Amniotic stem cell (primary cell): ENCODE results near the gene SLC20A1.

Experiments used
- DNase-seq: peaks from one replicate; lab custom pipeline; 2025; lab: John Stamatoyannopoulos, UW

The SLC20A1 gene

DNA sequence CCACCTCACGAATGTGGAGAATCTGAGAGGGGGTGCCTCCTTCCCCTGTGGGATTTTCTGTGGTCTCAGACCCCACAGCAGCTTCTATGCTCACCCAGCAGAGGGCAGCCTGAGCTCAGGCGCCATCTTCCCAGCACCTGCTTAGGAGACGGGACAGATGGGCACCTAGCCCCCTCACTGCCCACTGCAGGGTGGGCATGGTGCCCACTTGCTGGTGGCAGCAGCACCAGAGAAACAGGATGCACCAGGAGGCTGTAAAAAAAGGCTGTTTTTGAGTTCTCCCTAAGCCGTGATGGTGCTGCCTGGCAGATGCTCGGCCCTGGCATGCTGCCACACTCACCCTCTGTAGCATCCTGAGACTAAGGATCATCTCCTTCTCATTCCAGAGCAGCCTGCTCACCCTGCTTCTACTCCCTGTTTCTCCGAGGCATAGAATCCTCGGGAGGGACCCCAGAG is 19.1 kb upstream of the SLC20A1 start:
- DNase-seq = peak; percentile 31

DNA sequence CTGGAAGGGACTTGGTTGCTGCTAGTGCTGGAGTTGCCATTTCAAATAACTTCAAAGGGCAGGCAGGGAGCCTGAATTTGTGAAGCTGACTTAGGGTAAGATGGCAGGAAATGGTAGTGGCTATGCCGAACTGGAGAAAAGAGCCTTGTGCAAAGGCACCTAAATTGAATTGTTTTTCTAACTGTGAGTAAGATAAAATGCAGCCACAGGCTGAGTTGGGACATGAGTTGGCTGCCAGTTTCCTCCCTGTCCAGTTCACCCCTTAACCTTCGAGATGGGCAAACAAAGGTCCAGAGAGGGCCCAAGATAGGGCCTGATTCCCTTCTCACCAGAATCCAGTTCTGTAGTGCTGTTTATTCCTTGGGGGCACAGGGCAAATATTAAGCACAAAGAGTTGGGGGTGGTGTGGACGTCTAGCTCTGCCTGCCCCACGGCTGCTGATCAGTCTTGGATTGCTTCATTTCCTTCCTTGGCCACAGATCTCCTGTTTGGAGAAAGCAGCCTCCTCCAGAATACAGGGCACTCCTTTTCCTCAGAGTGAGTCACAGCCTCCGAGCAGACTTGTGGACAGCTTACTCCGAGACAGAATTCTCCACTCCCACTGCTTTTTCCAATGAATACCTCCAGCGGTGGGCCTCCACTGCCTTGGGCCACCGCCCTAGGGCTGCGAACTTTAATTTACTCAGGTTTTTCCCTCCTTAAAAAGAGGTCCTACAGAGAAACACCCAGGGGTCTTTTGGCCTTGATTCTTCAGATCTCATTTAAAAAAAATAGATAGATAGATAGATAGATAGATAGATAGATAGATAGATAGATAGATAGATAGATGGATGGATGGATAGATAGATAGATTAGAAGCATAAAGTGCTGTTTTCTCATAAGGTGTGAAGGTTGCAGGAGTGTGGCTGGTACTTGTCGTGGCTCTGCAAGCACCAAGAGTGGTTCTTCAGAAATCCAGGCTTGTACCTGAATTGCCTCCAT is 18.4 kb upstream of the SLC20A1 start:
- peak; percentile 84 for DNase-seq

DNA sequence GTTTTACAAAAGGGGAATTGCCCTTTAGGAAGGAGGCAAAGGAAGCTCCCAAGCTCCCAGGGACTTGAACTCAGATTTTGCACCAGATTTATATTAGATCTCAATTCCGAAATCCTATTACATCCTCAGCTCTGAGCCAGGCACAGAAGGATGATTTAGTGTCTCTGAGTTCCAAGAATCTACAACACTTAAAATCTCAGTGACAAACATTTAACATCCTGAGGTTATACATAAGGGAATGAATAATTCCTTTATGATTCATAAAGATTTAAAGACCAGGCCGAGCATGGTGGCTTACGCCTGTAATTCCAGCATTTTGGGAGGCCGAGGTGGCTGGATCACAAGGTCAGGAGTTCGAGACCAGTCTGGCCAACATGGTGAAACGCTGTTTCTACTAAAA is 16.5 kb upstream of the SLC20A1 start:
- DNase-seq = no peak

DNA sequence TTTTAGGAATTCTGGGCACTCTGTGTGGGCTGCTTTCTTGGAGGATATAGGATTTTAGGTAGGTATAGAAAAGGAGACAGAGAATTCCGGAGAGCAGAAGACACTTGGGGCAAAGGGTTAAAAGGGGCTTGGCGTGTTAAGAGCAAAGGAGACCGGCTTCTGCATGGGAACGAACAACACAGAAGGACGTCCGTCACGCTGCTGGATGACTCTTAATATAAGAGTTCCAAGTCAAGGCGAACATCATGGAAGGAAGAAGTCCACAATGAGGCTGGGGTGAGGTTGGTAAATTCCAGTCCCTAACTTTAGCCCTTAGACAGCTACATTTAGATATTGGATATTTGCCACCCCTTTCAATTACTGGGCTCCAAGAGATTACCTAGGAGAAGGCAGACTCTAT is 15.9 kb upstream of the SLC20A1 start:
- no peak for DNase-seq

DNA sequence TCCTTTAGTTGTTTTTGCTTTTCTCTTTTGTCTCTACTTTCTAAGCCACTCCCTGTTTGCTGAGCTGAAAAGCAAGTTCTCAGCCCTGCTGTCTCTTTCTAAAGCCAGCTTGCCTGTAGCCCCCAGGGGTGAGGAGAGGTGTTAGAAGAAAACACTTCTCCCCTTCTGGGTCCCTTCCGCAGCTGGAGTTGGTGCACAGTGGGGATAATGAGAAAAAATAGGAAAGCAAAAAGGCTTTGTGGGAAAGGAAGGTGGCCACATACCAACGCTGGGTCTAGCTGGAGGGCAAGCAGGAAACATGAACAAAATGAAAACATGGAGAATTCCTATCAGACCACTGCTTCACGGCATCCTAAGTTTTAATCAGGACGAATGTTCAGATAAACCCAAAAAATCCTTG is 15.5 kb upstream of the SLC20A1 start:
- DNase-seq = no peak

DNA sequence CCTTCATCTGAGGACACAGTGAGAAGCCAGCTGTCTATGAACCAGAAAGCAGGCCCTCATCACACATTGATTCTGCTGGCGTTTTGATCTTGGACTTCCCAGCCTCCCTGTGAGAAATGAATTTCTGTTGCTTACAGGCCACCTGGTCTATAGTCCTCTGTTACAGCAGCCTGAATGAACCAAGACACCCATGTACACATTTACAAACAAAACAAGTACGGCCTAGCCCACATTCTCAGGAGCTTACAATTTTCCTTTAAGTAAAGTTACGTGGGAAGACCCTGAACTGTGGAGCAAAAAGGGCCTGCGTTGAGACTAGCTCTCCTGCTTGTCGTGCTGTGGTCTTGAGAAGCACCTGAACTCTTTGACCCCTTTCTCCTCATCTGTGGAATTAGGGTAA is 12.0 kb upstream of the SLC20A1 start:
- no peak for DNase-seq

DNA sequence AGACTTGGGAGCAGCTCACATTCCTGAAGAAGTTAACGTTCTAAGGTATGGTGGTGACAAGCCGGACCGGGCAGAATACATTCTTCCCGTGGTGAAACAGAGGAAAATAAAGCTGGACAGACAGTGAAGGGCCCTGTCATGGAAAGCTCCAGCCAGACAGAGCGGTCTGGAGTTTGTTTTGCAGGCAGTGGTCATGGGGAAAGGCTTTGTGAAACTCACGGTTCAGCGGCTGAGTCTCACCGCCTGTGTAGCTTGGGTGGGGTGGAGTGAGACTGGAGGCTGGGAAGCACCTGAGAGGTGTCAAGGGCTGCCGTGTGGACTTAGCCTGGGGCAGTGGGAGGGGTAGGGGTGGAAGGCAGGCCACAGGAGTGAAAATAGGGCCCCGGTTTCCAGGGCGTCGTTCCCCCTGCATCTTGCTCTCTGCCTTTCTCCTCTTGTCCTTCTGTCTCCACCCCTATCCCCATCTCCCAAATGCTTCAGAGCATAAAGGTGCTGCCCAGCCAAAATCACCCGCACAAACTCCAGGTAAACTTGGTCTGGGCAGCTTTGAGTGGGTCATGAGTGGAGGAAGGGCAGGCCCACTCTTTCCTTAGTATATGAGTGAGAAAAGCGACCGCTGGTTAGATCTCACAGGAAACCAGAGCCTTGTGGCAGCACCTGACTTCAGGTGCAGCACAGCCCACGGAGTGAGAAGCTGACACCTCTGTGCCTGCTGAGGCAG is 11.4 kb upstream of the SLC20A1 start:
- DNase-seq = no peak

DNA sequence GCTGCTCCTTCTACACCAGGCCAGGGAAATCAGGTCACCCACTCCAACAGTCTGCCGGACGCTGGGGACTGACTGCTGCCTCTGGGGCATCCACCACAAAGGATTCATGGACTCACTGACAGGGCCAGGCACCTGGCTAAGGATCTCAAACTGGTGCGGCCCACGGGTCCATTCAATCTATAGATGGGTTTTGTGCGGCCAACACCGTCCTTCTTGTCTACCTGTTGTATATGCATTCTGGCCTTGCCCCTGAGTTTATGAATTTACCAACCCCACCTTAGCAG is 10.9 kb upstream of the SLC20A1 start:
- no peak for DNase-seq

DNA sequence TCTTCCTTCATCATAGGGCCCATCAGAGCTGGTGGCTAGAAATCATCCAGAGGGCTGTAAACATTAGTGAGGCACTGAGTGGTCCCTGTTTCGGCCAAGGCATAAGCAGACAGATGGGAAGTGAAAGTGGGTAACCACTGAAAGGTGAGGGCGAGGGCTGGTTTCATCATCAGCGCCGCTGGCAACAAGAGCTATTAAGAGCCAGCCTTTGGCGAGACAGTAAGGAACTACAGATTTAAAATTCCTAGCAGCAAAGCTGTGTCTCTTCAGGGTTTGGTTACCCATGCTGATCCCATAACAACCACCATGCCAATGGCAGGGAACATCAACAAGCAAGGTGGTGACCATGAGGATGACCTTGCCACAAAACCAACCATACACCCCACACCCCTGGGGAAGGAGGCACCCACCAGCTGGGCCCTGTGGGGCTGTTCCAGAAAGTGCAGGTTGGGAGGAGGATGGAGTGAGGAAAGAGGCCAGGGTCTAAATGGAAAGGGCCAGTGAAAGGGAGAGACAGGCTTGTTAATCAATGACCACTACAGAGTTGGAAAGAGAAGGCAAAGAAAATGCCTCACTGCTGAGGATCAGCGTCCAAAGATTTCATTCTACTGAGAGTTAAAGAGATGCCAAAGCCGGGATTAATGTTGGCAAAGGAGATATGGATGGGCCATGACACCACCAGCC is 9.0 kb upstream of the SLC20A1 start:
- DNase-seq = no peak

DNA sequence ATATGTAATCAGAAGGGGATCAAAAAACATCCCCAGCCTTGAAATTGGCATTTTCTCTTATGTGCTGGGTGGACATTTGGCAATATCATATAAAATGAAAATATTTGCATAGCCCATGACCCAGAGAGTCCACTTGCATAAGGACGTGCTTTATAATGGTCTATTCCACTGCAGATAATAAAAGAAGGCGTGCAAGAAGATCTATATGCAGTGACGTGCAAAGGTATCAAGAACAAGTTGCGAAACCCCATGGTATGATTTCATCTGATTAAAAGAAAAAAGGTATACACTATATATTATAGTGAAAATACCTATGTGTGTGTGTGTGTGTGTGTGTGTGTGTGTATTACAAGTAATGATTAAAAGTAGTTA is 8.5 kb upstream of the SLC20A1 start:
- DNase-seq = no peak

DNA sequence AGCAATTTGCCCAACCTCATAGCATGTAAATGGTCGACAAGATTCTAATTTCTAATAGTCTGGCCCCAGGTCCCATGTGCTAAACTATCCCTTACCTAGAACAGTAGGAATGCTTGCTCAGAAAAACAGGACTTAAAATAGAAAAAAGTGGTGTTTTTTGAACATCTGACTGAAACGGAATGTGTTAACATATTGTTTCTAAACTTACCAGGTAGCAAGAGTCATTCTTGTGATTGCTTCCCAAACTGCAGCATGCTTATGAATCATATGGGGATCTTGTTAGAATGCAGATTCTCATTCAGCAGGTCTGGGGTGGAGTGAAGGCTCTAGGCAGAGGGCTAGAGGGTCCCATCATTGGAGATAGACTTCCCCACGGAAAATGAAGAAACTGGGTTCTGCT is 5.8 kb upstream of the SLC20A1 start:
- no peak for DNase-seq

DNA sequence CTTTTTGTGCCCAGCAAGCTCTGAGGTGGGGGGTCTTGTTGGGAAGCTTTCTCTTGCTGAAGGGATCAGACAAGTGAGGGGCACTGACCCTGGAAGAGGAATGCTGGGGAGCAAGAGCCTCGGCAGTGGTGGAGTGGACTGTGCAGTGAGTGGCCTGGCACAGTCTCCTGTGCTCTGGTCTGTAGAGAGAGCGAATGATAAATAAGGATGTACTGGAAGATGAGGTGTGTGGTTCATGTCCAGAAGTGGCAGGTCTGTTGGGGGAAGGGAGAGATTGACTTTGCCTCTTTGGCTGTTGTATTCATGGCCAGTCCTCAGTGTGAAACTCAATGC is 5.3 kb upstream of the SLC20A1 start:
- no peak for DNase-seq

DNA sequence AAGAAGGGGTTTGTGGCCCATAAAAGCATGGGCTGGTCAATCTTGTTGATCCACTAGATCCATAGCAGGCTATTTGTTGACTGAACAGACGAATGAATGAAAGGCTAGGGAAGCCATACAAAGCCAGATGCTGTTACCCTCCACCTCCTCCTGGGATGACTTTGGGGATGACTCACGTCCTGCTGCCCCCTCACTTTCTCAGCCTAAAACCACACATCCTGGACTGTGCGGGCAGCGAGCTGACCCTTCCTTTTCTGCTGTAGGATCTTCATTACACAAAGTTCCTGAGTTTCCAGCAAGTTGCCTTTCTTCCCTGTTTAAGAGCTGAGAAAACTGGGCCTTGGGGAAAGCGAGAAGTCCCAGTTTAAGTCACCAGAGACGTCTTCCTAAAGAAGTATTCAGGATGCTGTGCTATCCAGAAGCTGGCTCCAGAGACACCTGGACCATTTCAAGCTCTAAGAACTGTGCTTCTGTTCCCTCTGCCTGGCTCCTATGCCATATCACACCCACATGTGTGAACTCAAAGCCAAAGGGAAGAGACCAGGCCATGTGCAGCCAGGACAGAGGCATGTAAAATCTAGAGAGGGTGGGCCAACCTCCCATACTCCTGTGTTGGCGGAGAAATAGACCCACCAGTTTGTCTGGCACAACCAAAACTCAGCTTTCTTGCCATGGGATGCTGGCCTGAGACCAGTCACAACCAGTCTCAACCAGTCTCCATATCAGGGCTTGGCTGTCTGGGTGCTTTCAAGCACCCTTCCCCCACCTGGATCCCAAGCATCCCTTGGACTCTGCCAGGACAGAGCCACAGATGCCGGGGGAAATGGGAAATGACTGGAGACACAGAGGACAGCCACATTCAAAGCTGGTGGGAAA is 4.7 kb upstream of the SLC20A1 start:
- no peak for DNase-seq

DNA sequence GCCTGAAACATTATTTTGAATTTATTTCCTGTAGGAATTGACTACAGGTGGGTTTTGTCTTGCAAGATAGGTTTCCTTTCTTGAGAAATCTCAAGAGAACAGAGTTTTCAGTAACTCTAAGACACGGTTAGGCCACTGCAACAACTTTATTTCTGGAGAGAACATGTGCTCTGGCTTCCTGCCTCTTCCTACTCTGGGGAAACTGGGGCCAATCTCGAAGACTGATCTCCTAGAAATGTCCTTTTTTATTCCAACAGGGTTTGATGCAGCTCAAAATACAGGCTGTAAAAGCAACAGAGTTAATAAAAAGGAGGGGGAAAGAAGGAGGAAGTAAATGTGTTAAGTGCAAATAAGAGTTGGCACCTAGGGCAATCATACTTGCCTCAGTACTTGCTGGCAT is 4.0 kb upstream of the SLC20A1 start:
- DNase-seq = no peak

DNA sequence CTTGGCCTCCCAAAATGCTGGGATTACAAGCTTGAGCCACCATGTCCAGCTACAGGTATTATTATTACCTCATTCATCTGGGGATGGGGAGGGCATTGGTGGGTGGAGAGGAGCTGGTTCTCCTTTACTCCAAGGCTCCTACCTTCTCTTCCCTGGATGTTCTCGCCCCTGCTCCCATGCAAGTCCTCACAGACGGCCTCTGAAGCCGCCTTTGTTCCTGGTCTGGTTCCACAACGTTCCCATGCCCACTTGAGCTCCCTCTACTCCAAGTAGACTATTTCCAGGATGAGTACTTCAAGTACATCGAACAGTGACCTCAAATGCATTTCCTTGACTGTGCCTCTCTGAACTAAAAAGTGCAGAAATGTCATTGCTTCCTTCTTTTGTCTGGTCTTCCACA is 3.2 kb upstream of the SLC20A1 start:
- DNase-seq = no peak

DNA sequence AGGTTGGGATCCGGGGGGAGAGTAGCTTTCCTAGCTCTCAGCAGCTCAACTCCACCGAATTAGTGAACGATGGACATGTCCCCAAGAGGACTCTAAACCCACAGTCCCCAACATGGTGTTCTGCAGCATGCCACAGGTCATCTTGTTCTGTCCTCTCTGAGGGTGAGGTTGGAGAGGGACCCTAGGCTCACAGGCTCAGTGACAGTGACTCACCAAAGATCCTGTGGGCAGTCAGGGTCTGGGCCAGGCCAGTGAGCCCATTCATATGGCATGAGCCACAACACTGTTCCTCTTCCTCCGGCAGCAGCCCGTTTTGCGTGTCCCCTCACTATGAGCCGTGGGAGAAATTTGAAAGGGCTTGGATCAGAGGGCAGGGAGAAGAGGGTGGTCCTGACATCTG is 2.8 kb upstream of the SLC20A1 start:
- no peak for DNase-seq

DNA sequence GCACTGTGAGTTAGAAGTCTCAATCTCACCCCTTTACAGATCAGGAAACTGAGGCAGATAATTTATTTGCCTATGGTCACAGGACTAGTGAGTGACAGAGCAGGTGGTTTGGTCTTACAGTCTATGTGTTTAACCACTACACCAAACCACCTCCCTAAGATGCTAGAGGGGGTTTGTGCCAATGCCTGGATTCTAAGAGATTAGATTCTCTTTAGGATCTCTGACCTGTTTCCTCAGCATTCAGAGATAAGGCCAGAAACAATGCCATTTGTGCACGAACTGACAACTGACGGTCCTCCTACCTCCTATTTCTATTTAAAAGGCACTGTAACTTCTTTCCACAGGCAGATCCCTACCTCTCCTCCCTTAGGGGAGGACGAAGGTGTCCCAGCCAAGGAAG is 2.3 kb upstream of the SLC20A1 start:
- no peak for DNase-seq

DNA sequence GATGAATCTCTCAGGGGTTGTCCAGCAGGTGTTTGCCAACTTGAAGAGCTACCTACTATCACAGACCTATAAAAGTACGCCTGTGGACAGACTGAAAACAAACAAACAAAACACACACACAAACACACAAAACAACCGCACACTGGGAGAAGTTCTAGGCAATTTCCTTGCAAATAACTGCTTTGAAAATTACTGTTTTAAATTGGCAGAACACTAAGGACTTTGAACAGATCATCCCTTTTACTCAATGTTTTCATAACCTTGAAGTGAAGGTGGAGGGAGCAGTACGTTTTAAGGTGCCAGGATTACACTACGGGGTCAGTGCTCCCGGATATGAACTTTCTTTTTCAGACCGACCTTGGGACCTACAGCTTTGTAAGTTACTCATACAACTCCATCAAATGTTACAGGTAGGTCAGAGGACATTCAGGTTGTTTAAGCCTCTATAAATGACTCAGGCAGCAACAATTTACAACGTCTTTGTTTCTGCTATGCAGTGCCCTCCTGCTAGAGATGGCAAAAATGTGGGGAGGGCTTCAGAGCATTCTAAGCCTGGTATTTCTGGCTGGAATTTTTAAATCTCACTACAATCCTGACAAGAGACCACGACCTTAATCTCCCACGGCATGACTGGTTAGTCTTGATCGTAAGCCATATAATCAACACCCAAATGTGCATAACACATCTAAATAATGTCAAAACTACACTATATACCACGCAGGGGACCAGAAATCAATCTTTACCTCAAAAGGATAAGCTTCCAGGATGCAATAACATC is 1.4 kb upstream of the SLC20A1 start:
- no peak for DNase-seq

DNA sequence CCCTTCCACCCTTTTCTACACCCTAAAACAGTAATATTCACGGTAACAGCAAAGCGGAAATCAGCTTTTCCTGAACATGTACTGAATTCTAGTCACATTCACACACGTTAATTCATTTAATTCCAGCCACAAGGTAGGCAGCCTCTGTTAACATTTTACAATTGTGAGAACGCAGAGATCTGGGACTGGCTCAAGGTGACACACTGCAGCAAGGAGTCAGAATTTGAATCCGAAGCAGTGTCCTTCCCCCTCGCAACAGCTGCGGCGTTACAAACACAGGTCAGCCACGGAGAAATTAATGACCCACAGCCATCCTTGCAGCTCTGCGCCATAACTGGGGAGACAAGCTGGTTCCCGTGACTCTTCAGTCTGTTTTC is 818 bp upstream of the SLC20A1 start:
- DNase-seq = no peak

DNA sequence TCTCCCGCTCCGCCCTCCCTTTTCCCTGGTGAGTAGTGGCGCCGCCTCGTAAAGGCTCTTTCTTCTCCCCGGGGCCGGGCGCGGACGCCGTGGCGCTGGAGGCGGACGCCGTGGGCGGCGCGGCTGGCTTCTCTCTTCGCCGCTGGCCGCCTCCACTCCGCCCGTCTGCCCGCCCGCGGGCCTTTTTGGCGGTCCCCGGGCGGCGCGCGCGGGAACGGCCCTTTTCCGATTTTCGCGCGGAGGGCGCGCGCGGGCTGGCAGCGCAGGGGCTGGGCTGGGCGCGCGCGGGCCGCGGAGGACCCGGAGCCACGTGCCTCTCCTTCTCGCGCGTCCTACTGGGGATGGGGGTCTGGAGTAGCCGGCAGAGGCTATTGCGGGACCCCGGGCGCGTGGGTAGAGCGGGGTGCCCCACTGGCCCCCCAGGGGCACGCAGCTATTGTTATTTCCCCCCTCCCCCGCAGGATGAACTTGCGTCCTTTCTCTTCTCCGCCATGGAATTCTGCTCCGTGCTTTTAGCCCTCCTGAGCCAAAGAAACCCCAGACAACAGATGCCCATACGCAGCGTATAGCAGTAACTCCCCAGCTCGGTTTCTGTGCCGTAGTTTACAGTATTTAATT is 472 bp downstream of the SLC20A1 start:
- DNase-seq = no peak
